ENCODE measurements around the gene TMC4. TPM values are rescaled to one million over a fixed set of nuclear protein-coding genes. Genes with fewer than 3 reads are reported as not detected.
"Not testable (repeated sequence)": the region's sequence is repeated elsewhere in the genome, so short reads cannot be mapped to it uniquely, and the experiment has no call there.

Gene TMC4
- total RNA-seq, 8 experiments from 2014 or later, result 0.76 to 2.8 (median 1.5) TPM

GRCh38 chr19:54186351-54186750, 13.4 kb upstream of the TMC4 start:
- ATAC-seq (replicated peaks in 6 of 8), result no peak
- H3K27ac ChIP-seq, result no peak overlapping the region
- H3K4me1 ChIP-seq (replicated peaks in 1 of 2), result peaks cover 3% of the 10 kb centered on the region in 2 donors
- in situ Hi-C loops (cut with MboI; ENCODE audit: low pct_unique_long_range_greater_than_20kb in 2 of 9, low sequenced_read_pairs in 9 of 9, unreplicated experiment in 9 of 9), result no loop called here
- WGBS, 10 experiments, result 80 to 100% (median 90%) methylated on average over 1 to 3 of the region's 8 CpGs; no CpG with 5 or more reads in 5 of the 10 experiments
- no peak overlapping the region for H3K4me3 ChIP-seq

GRCh38 chr19:54183431-54183830, 10.5 kb upstream of the TMC4 start:
- WGBS, 10 experiments, result 100% methylated on average over 1 to 3 of the region's 11 CpGs; no CpG with 5 or more reads in 7 of the 10 experiments
- in situ Hi-C loops (cut with MboI; ENCODE audit: low pct_unique_long_range_greater_than_20kb in 2 of 9, low sequenced_read_pairs in 9 of 9, unreplicated experiment in 9 of 9), result no loop called here

DNA sequence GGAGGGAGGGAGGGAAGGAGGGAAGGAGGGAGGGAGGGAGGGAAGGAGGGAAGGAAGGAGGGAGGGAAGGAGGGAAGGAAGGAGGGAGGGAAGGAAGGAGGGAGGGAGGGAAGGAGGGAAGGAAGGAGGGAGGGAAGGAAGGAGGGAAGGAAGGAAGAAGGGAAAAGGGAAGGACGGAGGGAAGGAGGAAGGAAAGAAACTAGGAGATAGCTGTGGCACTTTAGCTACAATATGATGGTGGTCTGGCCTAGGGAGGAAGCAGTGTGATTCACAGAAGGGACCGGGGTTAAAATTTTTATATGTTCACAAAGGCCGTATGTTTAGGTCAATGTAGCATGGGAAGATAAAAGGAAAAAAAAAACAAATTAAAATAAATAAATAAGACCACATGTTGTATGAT, 8.9 kb upstream of the TMC4 start:
- 80 to 100% (median 100%) methylated on average over 1 to 3 of the region's 3 CpGs; no CpG with 5 or more reads in 1 of the 10 experiments for WGBS, 10 experiments
- H3K4me1 ChIP-seq (replicated peaks in 1 of 2), result peaks cover 25% of the 10 kb centered on the region in 2 donors
- H3K4me3 ChIP-seq; in situ Hi-C loops (cut with MboI; ENCODE audit: low pct_unique_long_range_greater_than_20kb in 2 of 9, low sequenced_read_pairs in 9 of 9, unreplicated experiment in 9 of 9); ATAC-seq (replicated peaks in 6 of 8); H3K27ac ChIP-seq: not testable (repeated sequence)

More at GRCh38 chr19:54183431-54183830, 10.5 kb upstream of the TMC4 start:
- H3K4me3 ChIP-seq, result no peak overlapping the region
- peaks cover 23 to 25% of the 10 kb centered on the region in 2 donors for H3K4me1 ChIP-seq (replicated peaks in 1 of 2)
- no peak for ATAC-seq (replicated peaks in 6 of 8)
- H3K27ac ChIP-seq, result no peak overlapping the region

DNA sequence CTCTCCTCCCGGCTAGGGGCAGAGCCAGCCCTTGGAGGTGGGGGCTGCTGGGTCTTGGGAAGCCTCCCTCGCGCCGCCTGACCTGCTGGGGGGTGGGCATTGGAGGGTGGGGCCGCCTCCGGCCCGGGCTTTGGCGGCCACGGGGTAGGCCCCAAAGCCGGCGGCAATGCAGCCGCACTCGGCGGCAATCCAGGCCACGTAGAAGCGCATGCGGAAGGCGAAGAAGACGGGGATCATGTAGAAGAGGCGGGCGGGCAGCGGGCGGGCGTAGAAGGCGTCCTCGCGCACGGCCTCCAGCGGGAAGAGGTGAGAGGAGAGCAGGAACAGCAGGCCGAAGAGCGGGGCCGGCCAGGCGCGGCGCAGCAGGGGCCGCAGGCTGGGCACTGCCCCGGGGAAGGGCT, 7.7 kb upstream of the TMC4 start:
- in situ Hi-C loops (cut with MboI; ENCODE audit: low pct_unique_long_range_greater_than_20kb in 2 of 9, low sequenced_read_pairs in 9 of 9, unreplicated experiment in 9 of 9), result no loop called here
- H3K4me1 ChIP-seq (replicated peaks in 1 of 2), result peaks cover 25% of the 10 kb centered on the region in 2 donors
- WGBS, 10 experiments, result 40 to 98% (median 96%) methylated on average over 1 to 17 of the region's 37 CpGs; no CpG with 5 or more reads in 7 of the 10 experiments
- H3K4me3 ChIP-seq, result no peak overlapping the region
- no peak for ATAC-seq (replicated peaks in 6 of 8)
- peak overlapping the region; percentile 57 to 70 for H3K27ac ChIP-seq

- peak; percentile 89 to 99 (median 91) for ATAC-seq (replicated peaks in 6 of 8)
- no peak overlapping the region for H3K4me3 ChIP-seq
- in situ Hi-C loops (cut with MboI; ENCODE audit: low pct_unique_long_range_greater_than_20kb in 2 of 9, low sequenced_read_pairs in 9 of 9, unreplicated experiment in 9 of 9), result no loop called here
- 0 to 67% (median 2%) methylated on average over 1 to 5 of the region's 10 CpGs; no CpG with 5 or more reads in 3 of the 10 experiments for WGBS, 10 experiments
- H3K4me1 ChIP-seq (replicated peaks in 1 of 2), result peaks cover 25% of the 10 kb centered on the region in 2 donors
- H3K27ac ChIP-seq, result peak overlapping the region in 1 of 2 donors; percentile 57
Observed at GRCh38 chr19:54179921-54180461, 7.0 kb upstream of the TMC4 start.

- in situ Hi-C loops (cut with MboI; ENCODE audit: low pct_unique_long_range_greater_than_20kb in 2 of 9, low sequenced_read_pairs in 9 of 9, unreplicated experiment in 9 of 9), result no loop called here
- Histone ChIP-seq H3K4me3 (no peak overlapping the region), H3K27ac (peak overlapping the region; percentile 36 to 53), H3K4me1 (replicated peaks in 1 of 2) (peaks cover 25% of the 10 kb centered on the region in 2 donors)
- WGBS, 10 experiments, result 25 to 100% (median 56%) methylated on average over 1 to 9 of the region's 10 CpGs; no CpG with 5 or more reads in 3 of the 10 experiments
- ATAC-seq (replicated peaks in 6 of 8), result peak in 5 of 8 experiments; percentile 0 to 13 (median 4)
Observed at GRCh38 chr19:54179262-54179852, 6.4 kb upstream of the TMC4 start.

DNA sequence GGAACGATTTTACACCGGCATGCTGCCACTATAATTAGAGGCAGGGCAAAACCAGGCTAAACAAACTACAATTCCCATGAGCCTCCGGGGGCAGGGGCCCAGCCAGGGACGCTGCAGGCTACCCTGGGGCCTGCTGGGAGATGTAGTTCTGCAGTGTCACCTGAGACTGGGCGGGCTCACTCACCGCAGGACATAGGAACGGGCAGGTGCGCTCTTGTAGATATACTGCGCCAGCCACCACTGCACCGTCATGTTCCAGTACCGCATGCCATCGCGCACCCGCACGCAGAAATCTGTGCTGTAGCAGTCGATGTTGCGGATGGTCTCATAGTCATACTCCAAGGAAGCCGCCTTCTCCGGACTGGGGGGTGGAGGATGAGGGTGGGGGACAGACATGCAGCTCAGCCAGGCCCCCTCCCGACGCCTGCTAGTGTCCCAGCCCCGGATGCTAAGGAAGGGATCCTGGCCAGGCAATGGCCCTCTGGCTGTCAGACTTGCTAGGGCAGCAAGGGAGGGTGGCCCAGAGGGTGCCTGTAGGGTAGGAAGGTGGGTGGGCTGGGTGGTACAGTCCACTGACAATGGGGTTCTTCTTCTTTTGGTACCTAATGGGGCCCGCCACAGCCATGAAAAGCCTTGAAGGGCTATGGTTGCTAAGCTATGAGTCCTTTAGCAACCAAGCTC, 5.8 kb upstream of the TMC4 start:
- WGBS, 10 experiments, result 25 to 80% (median 57%) methylated on average over 1 to 11 of the region's 23 CpGs; no CpG with 5 or more reads in 3 of the 10 experiments
- in situ Hi-C loops (cut with MboI; ENCODE audit: low pct_unique_long_range_greater_than_20kb in 2 of 9, low sequenced_read_pairs in 9 of 9, unreplicated experiment in 9 of 9), result no loop called here
- no peak overlapping the region for H3K4me3 ChIP-seq
- ATAC-seq (replicated peaks in 6 of 8), result peak in 2 of 8 experiments; percentile 13 to 28
- peaks cover 25% of the 10 kb centered on the region in 2 donors for H3K4me1 ChIP-seq (replicated peaks in 1 of 2)
- H3K27ac ChIP-seq, result peak overlapping the region; percentile 36 to 53

- no peak overlapping the region for H3K27ac ChIP-seq
- no peak overlapping the region for H3K4me3 ChIP-seq
- peak in 5 of 8 experiments; percentile 10 to 20 (median 16) for ATAC-seq (replicated peaks in 6 of 8)
- H3K4me1 ChIP-seq (replicated peaks in 1 of 2), result peaks cover 11 to 18% of the 10 kb centered on the region in 2 donors
- WGBS, 10 experiments, result 19 to 60% (median 34%) methylated on average over 2 to 7 of the region's 25 CpGs; no CpG with 5 or more reads in 6 of the 10 experiments
- in situ Hi-C loops (cut with MboI; ENCODE audit: low pct_unique_long_range_greater_than_20kb in 2 of 9, low sequenced_read_pairs in 9 of 9, unreplicated experiment in 9 of 9), result no loop called here
Observed at GRCh38 chr19:54173951-54174834, 1.2 kb upstream of the TMC4 start.

DNA sequence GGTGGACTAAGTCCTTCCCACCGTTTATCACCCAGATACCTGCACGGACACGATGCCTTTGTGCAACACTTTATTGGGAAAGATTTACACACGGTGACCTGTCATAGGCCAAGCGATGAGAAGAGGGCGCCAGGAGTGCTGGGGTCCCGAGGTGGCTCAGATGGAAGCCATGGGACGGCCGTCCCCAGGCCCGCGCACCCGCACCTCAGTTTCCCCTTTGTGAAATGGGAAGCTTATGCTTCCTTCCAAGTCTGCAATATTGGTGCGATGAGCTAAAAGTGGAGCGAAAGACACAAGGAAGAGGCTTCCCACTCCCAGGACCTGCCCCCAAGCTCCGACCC, 369 bp upstream of the TMC4 start:
- ATAC-seq (replicated peaks in 6 of 8), result no peak
- Histone ChIP-seq H3K4me3 (no peak overlapping the region), H3K27ac (no peak overlapping the region), H3K4me1 (replicated peaks in 1 of 2) (peaks cover 2 to 11% of the 10 kb centered on the region in 2 donors)
- in situ Hi-C loops (cut with MboI; ENCODE audit: low pct_unique_long_range_greater_than_20kb in 2 of 9, low sequenced_read_pairs in 9 of 9, unreplicated experiment in 9 of 9), result no loop called here
- 63 to 100% (median 66%) methylated on average over 1 to 8 of the region's 15 CpGs; no CpG with 5 or more reads in 7 of the 10 experiments for WGBS, 10 experiments

- H3K4me1 ChIP-seq (replicated peaks in 1 of 2); H3K4me3 ChIP-seq; ATAC-seq (replicated peaks in 6 of 8); in situ Hi-C loops (cut with MboI; ENCODE audit: low pct_unique_long_range_greater_than_20kb in 2 of 9, low sequenced_read_pairs in 9 of 9, unreplicated experiment in 9 of 9); H3K27ac ChIP-seq: not testable (repeated sequence)
- WGBS, 10 experiments, result 60 to 94% (median 72%) methylated on average over 1 to 5 of the region's 23 CpGs; no CpG with 5 or more reads in 4 of the 10 experiments
Observed at GRCh38 chr19:54171736-54172431, 1.1 kb downstream of the TMC4 start.

DNA sequence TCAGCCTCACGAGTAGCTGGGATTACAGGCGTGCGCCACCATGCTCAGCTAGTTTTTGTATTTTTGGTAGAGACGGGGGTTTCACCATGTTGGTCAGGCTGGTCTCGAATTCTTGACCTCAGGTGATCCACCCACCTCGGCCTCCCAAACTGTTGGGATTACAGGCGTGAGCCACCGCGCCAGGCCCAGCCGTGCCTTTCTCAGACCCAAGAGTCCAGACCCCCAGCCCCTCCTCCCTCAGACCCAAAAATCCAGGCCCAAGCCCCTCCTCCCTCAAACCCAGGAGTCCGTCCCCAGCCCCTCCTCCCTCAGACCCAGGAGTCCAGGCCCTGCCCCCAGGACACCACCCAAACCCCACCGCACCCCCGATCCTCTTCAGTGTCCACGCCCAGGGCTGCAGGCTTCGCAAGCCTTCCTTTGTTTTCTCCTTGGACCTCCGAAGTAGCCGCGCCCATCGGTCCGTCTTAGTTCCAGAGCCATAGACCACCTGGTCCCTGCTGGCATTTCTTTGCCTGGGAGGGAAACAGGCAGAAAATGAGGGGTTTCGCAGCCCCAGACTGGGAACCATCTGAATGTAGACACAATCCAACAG, 3.7 kb downstream of the TMC4 start:
- ATAC-seq (replicated peaks in 6 of 8), result no peak
- no peak overlapping the region for H3K27ac ChIP-seq
- in situ Hi-C loops (cut with MboI; ENCODE audit: low pct_unique_long_range_greater_than_20kb in 2 of 9, low sequenced_read_pairs in 9 of 9, unreplicated experiment in 9 of 9), result loop anchor here in 1 of 9 experiments (10.0 kb wide), 1 partner anchor 66 kb away; no protein-coding TSS in a partner anchor
- H3K4me1 ChIP-seq (replicated peaks in 1 of 2), result peaks cover 0 to 9% of the 10 kb centered on the region in 2 donors
- H3K4me3 ChIP-seq, result no peak overlapping the region
- WGBS, 10 experiments, result 38 to 100% (median 50%) methylated on average over 1 to 4 of the region's 21 CpGs; no CpG with 5 or more reads in 6 of the 10 experiments

Data from motor neuron (in vitro differentiated cells).